DND-41 (cell line): ENCODE measurements around the gene METTL25B.

Experiments used
- ATAC-seq: fragments of 200-7000 bp; cut with Tn5 transposase; 3 replicates; pipeline ENCODE4 v1.9.1; 2021; ENCODE audit warnings: low read depth; ENCODE audit not compliant: insufficient read depth
- DNase-seq: peaks from one replicate; pipeline ENCODE4 v3.0.0-alpha.2; 2020
- H2AFZ ChIP-seq: 2 replicates; pipeline ENCODE4 v1.6.0; 2012; ENCODE audit warnings: low read depth, low read length
- H3K27ac ChIP-seq: 2 replicates; pipeline ENCODE4 v1.5.1; 2012; ENCODE audit warnings: low read length, inconsistent platforms
- H3K27me3 ChIP-seq: fragments of 200-600 bp; sonication (generic); 2 replicates; pipeline ENCODE4 v1.6.0; 2012; ENCODE audit warnings: low read length, mild to moderate bottlenecking, inconsistent platforms; ENCODE audit not compliant: insufficient read depth, poor library complexity
- H3K36me3 ChIP-seq: 2 replicates; pipeline ENCODE4 v1.5.1; 2012; ENCODE audit warnings: low read length, inconsistent platforms; ENCODE audit not compliant: insufficient read depth
- H3K4me1 ChIP-seq: 2 replicates; pipeline ENCODE4 v1.5.1; 2012; ENCODE audit warnings: mild to moderate bottlenecking, low read length; ENCODE audit not compliant: insufficient read depth
- H3K4me2 ChIP-seq: 2 replicates; pipeline ENCODE4 v1.6.0; 2012; ENCODE audit warnings: mild to moderate bottlenecking, moderate library complexity, low read length, inconsistent platforms; ENCODE audit not compliant: insufficient read depth
- H3K4me3 ChIP-seq, 2 experiments: fragments of 200-600 bp in 1 of 2; shearing (Covaris generic) in 1 of 2; 2 replicates each; pipeline ENCODE4 v1.5.1; 2012 to 2016; ENCODE audit warnings: inconsistent platforms in 2 of 2, low read length in 2 of 2, mild to moderate bottlenecking in 2 of 2, low read depth in 1 of 2, moderate library complexity in 1 of 2
- H3K79me2 ChIP-seq: 2 replicates; pipeline ENCODE4 v1.6.0; 2012; ENCODE audit warnings: low read length, inconsistent platforms; ENCODE audit not compliant: insufficient read depth
- H3K9ac ChIP-seq: 2 replicates; pipeline ENCODE4 v1.6.0; 2012; ENCODE audit warnings: low read depth, mild to moderate bottlenecking, inconsistent platforms, low read length, moderate library complexity
- H3K9me3 ChIP-seq: 2 replicates; pipeline ENCODE4 v1.5.1; 2012; ENCODE audit warnings: low read length, moderate library complexity, mild to moderate bottlenecking, inconsistent platforms; ENCODE audit not compliant: insufficient read depth, severe bottlenecking
- H4K20me1 ChIP-seq: 2 replicates; pipeline ENCODE4 v1.6.0; 2012; ENCODE audit warnings: low read length; ENCODE audit not compliant: insufficient read depth
- CTCF ChIP-seq: IDR thresholded peaks from 2 replicates; pipeline ENCODE4 v1.5.1; 2012; ENCODE audit warnings: borderline replicate concordance, low read length, moderate library complexity, mild to moderate bottlenecking; ENCODE audit not compliant: poor library complexity, severe bottlenecking; ENCODE audit errors: extremely low read depth
- EZH2 ChIP-seq: IDR thresholded peaks from 3 replicates; pipeline ENCODE4 v1.6.1; 2012; ENCODE audit warnings: borderline replicate concordance, low read depth, mild to moderate bottlenecking, moderate library complexity, low read length, inconsistent platforms; ENCODE audit not compliant: severe bottlenecking

The METTL25B gene

GRCh38 chr1:156777573-156777972, 49.3 kb downstream of the METTL25B start:
- Histone ChIP-seq H3K4me2 (no peak overlapping the region), H3K9ac (no peak overlapping the region), H3K9me3 (no peaks in the 10 kb centered on the region), H4K20me1 (peaks cover 52% of the 10 kb centered on the region), H2AFZ (no peak overlapping the region), H3K27ac (no peak overlapping the region), H3K4me1 (peaks cover 12% of the 10 kb centered on the region; the same call in 1 of the 2 replicates), H3K36me3 (peaks cover 45% of the 10 kb centered on the region), H3K79me2 (peaks cover 92% of the 10 kb centered on the region), H3K27me3 (no peaks in the 10 kb centered on the region), H3K4me3 (no peak overlapping the region)
- no peak for TF ChIP-seq CTCF
- TF ChIP-seq EZH2: no peak
- DNase-seq (no peak), ATAC-seq (no peak)

- Histone ChIP-seq H3K27ac (no peak overlapping the region), H2AFZ (no peak overlapping the region), H3K9ac (no peak overlapping the region), H3K4me2 (no peak overlapping the region), H3K79me2 (peaks cover 78% of the 10 kb centered on the region), H4K20me1 (peaks cover 39% of the 10 kb centered on the region), H3K4me3 (no peak overlapping the region), H3K4me1 (no peaks in the 10 kb centered on the region), H3K36me3 (peaks cover 63% of the 10 kb centered on the region), H3K27me3 (no peaks in the 10 kb centered on the region), H3K9me3 (no peaks in the 10 kb centered on the region)
- TF ChIP-seq EZH2: no peak
- TF ChIP-seq CTCF: no peak
- DNase-seq (no peak), ATAC-seq (no peak)
Observed at GRCh38 chr1:156781585-156782186, 53.4 kb downstream of the METTL25B start.

- no peak for ATAC-seq
Observed at GRCh38 chr1:156785458-156785857, 57.2 kb downstream of the METTL25B start.

More at GRCh38 chr1:156785458-156785857, 57.2 kb downstream of the METTL25B start:
- no peak for TF ChIP-seq CTCF
- TF ChIP-seq EZH2: no peak
- Histone ChIP-seq H3K4me2 (no peak overlapping the region), H3K9me3 (no peaks in the 10 kb centered on the region), H3K79me2 (peaks cover 50% of the 10 kb centered on the region), H4K20me1 (peaks cover 29% of the 10 kb centered on the region), H3K36me3 (peaks cover 88% of the 10 kb centered on the region), H3K27me3 (no peaks in the 10 kb centered on the region), H3K9ac (no peak overlapping the region), H3K27ac (no peak overlapping the region), H3K4me3 (no peak overlapping the region), H3K4me1 (no peaks in the 10 kb centered on the region), H2AFZ (no peak overlapping the region)
- no peak for DNase-seq
